Naive B cell (primary cell): ENCODE results near the gene ZNF385C. TPM values are rescaled to one million over a fixed set of nuclear protein-coding genes. Genes with fewer than 3 reads are reported as not detected.

Experiments used
- ATAC-seq, 2 donors: fragments of 150-1000 bp; cut with Tn5 transposase; 2 replicates each; pipeline ENCODE4 v1.10.0; 2021; ENCODE audit warnings: low read depth in 2 of 2, mild to moderate bottlenecking in 2 of 2, moderate library complexity in 2 of 2
- DNase-seq: peaks from one replicate; pipeline ENCODE4 v3.0.0; 2022
- H3K27ac Mint-ChIP-seq, 6 donors: one replicate each; pipeline ENCODE4 v1.8.0; 2020 to 2022; ENCODE audit warnings: mild to moderate bottlenecking in 6 of 6, mixed read lengths in 6 of 6, moderate library complexity in 5 of 6, inconsistent platforms in 2 of 6
- H3K27me3 Mint-ChIP-seq, 3 donors: one replicate each; pipeline ENCODE4 v1.8.0; 2021 to 2022; ENCODE audit warnings: mixed read lengths in 3 of 3, mild to moderate bottlenecking in 1 of 3
- H3K36me3 Mint-ChIP-seq, 2 donors: one replicate each; pipeline ENCODE4 v1.8.0; 2020 to 2022; ENCODE audit warnings: mixed read lengths in 2 of 2, inconsistent platforms in 1 of 2, mild to moderate bottlenecking in 1 of 2
- H3K4me1 Mint-ChIP-seq, 3 donors: one replicate each; pipeline ENCODE4 v1.8.0; 2020 to 2022; ENCODE audit warnings: mixed read lengths in 3 of 3, inconsistent platforms in 1 of 3, mild to moderate bottlenecking in 1 of 3, moderate library complexity in 1 of 3
- H3K4me3 Mint-ChIP-seq, 8 donors: one replicate each; pipeline ENCODE4 v1.8.0; 2020 to 2022; ENCODE audit warnings: mild to moderate bottlenecking in 8 of 8, mixed read lengths in 8 of 8, moderate library complexity in 8 of 8, inconsistent platforms in 2 of 8
- H3K9me3 Mint-ChIP-seq, 7 donors: one replicate each; pipeline ENCODE4 v1.8.0; 2020 to 2022; ENCODE audit warnings: mixed read lengths in 7 of 7, mild to moderate bottlenecking in 5 of 7, inconsistent platforms in 2 of 7, moderate library complexity in 1 of 7
- polyA plus RNA-seq, 6 donors: library from polyadenylated mRNA; unstranded; fragments of 300-500 nt; fragmentation: Illumina TruSeq; gene quantifications; one replicate each; pipeline ENCODE4 v1.2.3, GENCODE V29; 2021; ENCODE audit warnings: low read depth in 6 of 6

ZNF385C gene
- polyA plus RNA-seq, 6 donors from 2014 or later: 0.21 TPM; not detected in 5

DNA sequence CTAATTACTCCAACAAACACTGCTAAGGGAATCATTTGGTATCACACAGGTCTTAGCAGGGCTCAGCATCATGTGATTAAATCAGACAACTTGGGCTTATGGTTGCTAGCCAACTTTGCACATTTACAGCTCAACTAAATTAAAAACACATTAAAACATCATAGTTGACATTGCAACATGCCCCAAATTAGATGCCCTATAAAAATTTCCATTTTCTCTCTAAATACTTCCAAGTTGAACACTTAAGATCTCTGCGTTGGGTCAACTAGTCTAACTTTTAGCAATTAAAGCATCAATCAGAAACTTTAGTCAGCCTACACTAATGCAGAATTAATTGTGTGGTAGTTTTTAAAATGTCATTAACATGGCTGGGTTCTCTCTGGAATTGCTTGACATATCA lies 93.1 kb downstream of the ZNF385C start:
- H3K4me1 Mint-ChIP-seq: peaks cover 29 to 37% (median 34%) of the 10 kb centered on the region in 3 donors
- H3K4me3 Mint-ChIP-seq: no peak overlapping the region
- H3K27ac Mint-ChIP-seq: peak overlapping the region in 1 of 6 donors; percentile 7

DNA sequence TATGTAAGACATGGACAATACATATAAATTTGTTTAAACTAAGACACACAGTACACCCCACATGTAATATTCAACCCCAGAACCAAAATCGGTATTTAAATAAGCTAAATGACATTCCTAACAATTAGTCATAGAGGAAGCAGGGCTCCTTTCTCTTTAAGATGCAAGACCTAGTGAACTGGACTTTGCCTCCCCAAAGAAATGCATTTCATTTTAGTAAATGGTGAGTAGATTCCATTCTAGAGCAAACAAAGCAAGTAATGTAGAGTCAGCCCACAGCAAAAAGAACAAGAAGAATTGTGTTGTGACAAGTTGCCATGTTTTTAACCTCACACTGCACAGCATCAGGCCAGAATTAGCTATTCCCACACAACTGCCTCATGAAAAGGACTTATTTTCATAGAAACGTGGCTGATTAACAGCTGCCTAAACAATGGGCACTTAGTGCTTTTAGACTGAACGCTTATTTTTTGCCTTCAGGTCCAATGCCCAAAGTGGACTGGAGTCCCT lies 95.4 kb downstream of the ZNF385C start:
- DNase-seq (no peak), ATAC-seq (no peak)
- Mint-ChIP-seq H3K27me3 (no peaks in the 10 kb centered on the region), H3K36me3 (peaks cover 5 to 8% of the 10 kb centered on the region in 2 donors), H3K27ac (peak overlapping the region in 2 of 6 donors; percentile 26 to 60), H3K4me1 (peaks cover 19 to 32% (median 22%) of the 10 kb centered on the region in 3 donors), H3K4me3 (no peak overlapping the region), H3K9me3 (no peaks in the 10 kb centered on the region)

More for the DNA sequence above, 93.1 kb downstream of the ZNF385C start:
- no peak for ATAC-seq
- H3K9me3 Mint-ChIP-seq: no peaks in the 10 kb centered on the region
- H3K36me3 Mint-ChIP-seq: no peaks in the 10 kb centered on the region
- no peak for DNase-seq
- no peaks in the 10 kb centered on the region for H3K27me3 Mint-ChIP-seq

DNA sequence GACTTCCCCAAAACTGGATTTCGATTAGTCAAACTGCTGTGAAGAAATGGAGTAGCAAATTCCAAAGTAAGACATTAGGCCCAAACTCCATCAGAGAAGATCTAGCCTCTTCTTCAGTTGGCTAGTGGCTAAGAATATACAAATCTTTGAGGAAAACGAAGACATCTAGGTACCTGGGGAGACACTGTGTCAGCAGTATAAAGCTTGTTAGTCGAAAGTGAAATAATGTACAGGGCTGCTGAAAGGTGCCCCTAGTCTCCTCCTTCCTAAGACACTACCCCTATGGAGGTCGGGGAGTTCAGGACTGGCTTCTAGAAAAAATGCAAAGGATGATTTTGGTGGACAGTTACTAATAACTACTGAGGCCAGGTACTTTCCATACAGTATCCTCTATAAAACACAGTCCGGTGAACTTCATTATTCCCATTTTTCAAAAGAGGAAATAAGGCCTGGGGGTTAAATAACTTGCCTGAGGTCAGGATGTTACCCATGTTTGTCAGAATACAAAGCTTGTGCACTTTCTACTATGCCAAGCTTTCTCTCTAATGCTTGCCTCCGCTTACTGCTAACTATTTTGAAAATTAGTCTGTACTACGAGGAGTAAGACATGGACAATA lies 96.0 kb downstream of the ZNF385C start:
- ATAC-seq (no peak), DNase-seq (no peak)
- Mint-ChIP-seq H3K27me3 (no peaks in the 10 kb centered on the region), H3K9me3 (no peaks in the 10 kb centered on the region), H3K4me1 (peaks cover 19 to 30% (median 19%) of the 10 kb centered on the region in 3 donors), H3K4me3 (no peak overlapping the region), H3K36me3 (peaks cover 5 to 8% of the 10 kb centered on the region in 2 donors), H3K27ac (peak overlapping the region in 1 of 6 donors; percentile 26)

DNA sequence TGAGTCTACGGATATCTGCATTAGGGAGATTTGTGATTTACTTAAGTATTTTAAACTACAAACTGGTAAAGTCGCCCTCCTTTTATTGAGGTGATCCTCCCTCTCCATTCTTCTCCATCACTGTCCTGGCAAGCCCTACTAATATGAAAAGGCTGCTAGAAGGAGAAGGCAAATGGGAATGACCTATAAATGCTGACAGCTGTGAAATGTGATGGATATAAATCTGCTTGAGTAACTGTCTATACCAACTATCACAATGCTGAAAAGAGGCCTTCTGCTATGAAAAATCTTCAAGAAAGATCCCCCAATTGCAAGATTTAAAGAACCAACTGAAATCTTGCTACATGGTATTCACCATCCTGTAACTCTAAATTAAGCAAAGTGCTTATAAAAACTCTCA lies 96.5 kb downstream of the ZNF385C start:
- H3K27ac Mint-ChIP-seq: no peak overlapping the region
- no peak for DNase-seq
- no peak overlapping the region for H3K4me3 Mint-ChIP-seq
- peaks cover 5 to 11% of the 10 kb centered on the region in 2 donors for H3K36me3 Mint-ChIP-seq
- no peak for ATAC-seq
- H3K9me3 Mint-ChIP-seq: no peaks in the 10 kb centered on the region
- H3K27me3 Mint-ChIP-seq: no peaks in the 10 kb centered on the region
- peaks cover 19 to 31% (median 22%) of the 10 kb centered on the region in 3 donors for H3K4me1 Mint-ChIP-seq

DNA sequence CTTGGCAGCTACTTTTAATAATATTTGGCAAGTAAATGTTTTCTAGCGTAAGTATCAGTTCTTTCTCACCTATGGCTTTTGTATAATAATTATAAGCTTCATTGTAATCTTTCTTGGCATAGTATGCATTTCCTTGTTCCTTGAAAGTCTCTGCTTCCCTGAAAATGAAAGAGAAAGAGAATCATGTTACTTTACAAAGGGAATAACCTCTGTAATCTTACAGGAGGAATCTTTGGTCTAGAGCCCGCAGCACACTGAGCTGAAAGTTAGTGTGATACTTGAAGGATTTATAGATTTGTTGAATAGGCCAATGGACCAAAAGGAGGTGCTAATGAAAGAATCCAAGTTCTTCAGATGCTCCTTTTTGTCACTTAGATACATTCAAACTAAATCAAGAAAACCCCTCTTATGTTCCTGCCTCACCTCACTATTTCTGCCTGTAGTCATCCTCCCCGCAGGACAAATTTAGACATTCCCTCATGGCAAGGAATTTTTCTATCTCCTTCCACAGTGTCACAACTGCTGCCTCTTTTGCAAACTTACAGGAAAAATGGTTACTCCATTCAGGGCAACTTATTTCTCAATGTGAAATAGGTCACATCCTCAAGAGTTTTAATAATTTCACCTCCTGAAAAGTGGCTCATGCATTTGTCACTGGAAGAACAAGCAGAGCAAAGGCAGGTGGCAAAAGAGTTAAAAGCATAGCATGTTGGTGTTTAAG lies 97.7 kb downstream of the ZNF385C start:
- Mint-ChIP-seq H3K4me3 (no peak overlapping the region), H3K27me3 (no peaks in the 10 kb centered on the region), H3K27ac (peak overlapping the region in 4 of 6 donors; percentile 18 to 57 (median 35)), H3K36me3 (peaks cover 9 to 20% of the 10 kb centered on the region in 2 donors), H3K9me3 (no peaks in the 10 kb centered on the region), H3K4me1 (peaks cover 30 to 42% (median 33%) of the 10 kb centered on the region in 3 donors)
- no peak for ATAC-seq
- DNase-seq: no peak

DNA sequence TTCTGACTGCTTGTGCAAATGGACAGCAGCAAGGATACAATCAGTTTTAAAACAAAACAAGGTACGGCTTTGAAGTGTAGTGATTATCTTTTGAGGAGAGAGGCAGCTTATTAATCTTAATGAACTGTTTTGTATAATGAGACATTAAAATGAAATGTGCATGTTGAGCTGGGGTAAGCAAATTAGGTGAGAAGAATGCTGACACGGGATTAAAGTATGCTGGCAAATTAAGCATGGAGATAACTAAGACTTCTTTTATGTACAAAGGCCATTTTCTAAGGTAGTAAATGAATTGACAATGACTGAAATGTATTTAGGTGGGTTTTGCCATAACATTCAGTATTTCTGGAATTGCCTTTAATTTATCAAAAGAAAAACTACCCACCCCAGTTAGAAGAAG lies 99.8 kb downstream of the ZNF385C start:
- Mint-ChIP-seq H3K9me3 (no peaks in the 10 kb centered on the region), H3K4me3 (no peak overlapping the region), H3K27me3 (no peaks in the 10 kb centered on the region), H3K27ac (peak overlapping the region in 2 of 6 donors; percentile 4 to 56), H3K4me1 (peaks cover 24 to 34% (median 28%) of the 10 kb centered on the region in 3 donors), H3K36me3 (peaks cover 9 to 20% of the 10 kb centered on the region in 2 donors)
- no peak for ATAC-seq
- DNase-seq: no peak

DNA sequence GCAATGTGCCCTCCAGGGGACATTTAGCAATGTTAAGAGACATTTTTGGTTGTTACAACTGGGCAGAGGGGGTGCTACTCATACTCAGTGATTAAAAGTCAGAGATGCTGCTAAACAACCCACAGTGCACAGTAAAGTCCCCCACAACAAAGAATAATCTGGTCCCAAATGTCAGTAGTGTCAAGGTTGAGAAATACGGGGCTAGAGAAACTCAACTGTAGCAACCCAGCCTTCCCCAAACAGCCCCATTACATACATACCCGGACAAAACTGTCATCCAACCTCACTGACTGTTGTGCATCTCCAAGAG lies 101.5 kb downstream of the ZNF385C start:
- H3K4me1 Mint-ChIP-seq: peaks cover 15 to 21% (median 17%) of the 10 kb centered on the region in 3 donors
- no peak for ATAC-seq
- H3K36me3 Mint-ChIP-seq: peaks cover 9 to 20% of the 10 kb centered on the region in 2 donors
- H3K27me3 Mint-ChIP-seq: no peaks in the 10 kb centered on the region
- no peaks in the 10 kb centered on the region for H3K9me3 Mint-ChIP-seq
- peak overlapping the region in 6 of 8 donors; percentile 4 to 84 (median 80) for H3K4me3 Mint-ChIP-seq
- H3K27ac Mint-ChIP-seq: peak overlapping the region; percentile 41 to 98 (median 91)
- DNase-seq: no peak

DNA sequence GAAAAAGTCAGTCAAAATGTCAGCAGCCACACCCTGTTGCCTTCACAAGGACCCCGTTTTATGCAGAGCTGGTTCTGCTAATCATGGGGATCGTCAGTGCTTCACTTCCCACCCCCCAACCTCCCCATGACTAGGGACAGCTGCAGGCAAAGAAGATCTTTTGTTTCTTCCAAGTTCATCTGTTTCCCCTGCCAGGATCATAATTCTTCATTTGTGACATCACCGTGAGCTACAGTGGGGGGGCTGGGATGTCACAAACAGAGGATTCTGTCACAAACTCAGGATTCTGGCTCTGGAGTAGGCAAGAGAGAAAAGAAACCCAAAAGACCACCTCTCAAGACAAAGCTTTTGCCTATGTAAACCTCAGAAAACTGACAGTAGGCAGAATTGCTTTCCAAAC lies 105.7 kb downstream of the ZNF385C start:
- no peak for ATAC-seq
- peak overlapping the region in 1 of 6 donors; percentile 87 for H3K27ac Mint-ChIP-seq

DNA sequence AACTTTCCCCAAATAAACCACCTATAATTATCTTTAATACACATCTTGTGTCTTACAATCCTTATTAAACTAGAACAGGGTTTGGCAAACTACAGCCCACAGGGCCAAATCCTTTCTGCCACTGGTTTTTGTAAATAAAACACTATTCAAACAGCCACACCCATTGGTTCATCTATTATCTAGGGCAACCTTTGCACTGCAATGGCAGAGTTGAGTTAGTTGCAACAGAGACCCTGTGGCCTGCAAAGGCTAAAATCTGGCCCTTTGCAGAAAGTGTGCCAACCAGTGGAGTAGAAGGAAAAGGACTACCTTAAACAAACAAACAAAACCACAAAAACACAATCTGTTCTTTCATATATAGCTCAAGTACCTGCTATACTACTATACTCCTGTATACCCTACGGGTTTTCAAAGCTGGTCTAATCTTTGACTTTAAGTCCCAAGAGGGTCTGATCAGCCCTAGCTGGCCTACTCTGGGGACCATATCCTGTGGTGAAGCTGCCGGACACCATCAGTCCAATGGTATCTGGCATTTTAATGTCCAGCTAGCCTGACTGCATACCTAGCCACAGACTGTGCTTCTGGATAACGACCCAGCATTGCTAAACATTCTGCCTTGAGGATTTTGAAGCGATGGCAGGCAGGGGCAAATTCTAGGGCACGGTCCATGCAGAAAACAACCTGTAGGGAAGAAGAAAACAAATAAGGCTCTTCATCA lies 108.4 kb downstream of the ZNF385C start:
- H3K4me1 Mint-ChIP-seq: peaks cover 0 to 5% (median 0%) of the 10 kb centered on the region in 3 donors
- no peaks in the 10 kb centered on the region for H3K27me3 Mint-ChIP-seq
- no peak overlapping the region for H3K4me3 Mint-ChIP-seq
- DNase-seq (no peak), ATAC-seq (no peak)
- H3K9me3 Mint-ChIP-seq: no peaks in the 10 kb centered on the region
- peaks cover 7 to 14% of the 10 kb centered on the region in 2 donors for H3K36me3 Mint-ChIP-seq
- no peak overlapping the region for H3K27ac Mint-ChIP-seq

More for the DNA sequence above, 105.7 kb downstream of the ZNF385C start:
- peaks cover 13 to 19% of the 10 kb centered on the region in 2 donors for H3K36me3 Mint-ChIP-seq
- no peaks in the 10 kb centered on the region for H3K27me3 Mint-ChIP-seq
- DNase-seq: no peak
- peaks cover 15 to 21% (median 20%) of the 10 kb centered on the region in 3 donors for H3K4me1 Mint-ChIP-seq
- H3K4me3 Mint-ChIP-seq: peak overlapping the region in 1 of 8 donors; percentile 47
- no peaks in the 10 kb centered on the region for H3K9me3 Mint-ChIP-seq

DNA sequence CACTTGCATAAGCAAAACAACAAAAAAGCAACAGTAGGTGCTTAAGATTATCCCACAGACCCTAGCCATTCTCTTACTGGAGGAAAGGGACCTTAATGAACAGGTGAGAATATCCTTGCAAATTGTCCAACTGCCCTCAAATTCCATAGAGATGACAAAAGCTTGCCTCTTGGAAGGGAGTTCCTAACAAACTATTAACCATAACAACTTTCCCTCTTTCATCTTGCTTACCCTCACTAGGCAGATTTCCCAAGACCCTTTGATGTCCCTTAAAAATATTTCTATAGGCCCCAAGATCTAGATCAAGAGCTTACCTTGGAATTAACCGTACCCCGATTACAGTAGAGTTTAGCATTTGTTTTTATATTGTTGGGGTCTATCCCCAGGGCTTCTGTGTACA lies 109.9 kb downstream of the ZNF385C start:
- no peaks in the 10 kb centered on the region for H3K9me3 Mint-ChIP-seq
- no peak for DNase-seq
- peak overlapping the region in 2 of 6 donors; percentile 30 to 88 for H3K27ac Mint-ChIP-seq
- no peak overlapping the region for H3K4me3 Mint-ChIP-seq
- H3K4me1 Mint-ChIP-seq: peaks cover 0 to 11% (median 0%) of the 10 kb centered on the region in 3 donors
- H3K27me3 Mint-ChIP-seq: no peaks in the 10 kb centered on the region
- no peak for ATAC-seq
- peaks cover 15 to 17% of the 10 kb centered on the region in 2 donors for H3K36me3 Mint-ChIP-seq

DNA sequence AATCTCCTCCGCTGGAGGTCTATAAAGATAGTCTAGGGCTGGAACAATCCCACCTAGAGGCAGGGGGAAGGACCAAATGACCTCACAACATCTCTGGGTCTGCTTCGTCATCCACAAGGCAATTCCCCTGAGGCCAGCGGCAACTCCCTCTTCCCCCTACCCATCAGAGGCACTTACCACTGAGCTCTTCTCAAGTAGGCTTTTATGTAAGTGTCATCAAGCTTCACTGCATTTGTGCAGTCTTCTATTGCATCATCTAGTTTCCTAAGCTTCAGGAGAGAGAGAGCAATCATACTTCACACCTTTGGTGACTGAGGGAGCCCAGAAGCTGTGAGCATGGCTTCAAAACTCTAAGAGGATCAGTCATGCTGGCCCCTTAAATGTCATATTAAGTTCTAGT lies 110.6 kb downstream of the ZNF385C start:
- H3K4me1 Mint-ChIP-seq: peaks cover 0 to 12% (median 0%) of the 10 kb centered on the region in 3 donors
- no peaks in the 10 kb centered on the region for H3K27me3 Mint-ChIP-seq
- H3K9me3 Mint-ChIP-seq: no peaks in the 10 kb centered on the region
- H3K36me3 Mint-ChIP-seq: peaks cover 16 to 17% of the 10 kb centered on the region in 2 donors
- DNase-seq (no peak), ATAC-seq (no peak)
- H3K27ac Mint-ChIP-seq: peak overlapping the region in 2 of 6 donors; percentile 37 to 38
- H3K4me3 Mint-ChIP-seq: no peak overlapping the region

DNA sequence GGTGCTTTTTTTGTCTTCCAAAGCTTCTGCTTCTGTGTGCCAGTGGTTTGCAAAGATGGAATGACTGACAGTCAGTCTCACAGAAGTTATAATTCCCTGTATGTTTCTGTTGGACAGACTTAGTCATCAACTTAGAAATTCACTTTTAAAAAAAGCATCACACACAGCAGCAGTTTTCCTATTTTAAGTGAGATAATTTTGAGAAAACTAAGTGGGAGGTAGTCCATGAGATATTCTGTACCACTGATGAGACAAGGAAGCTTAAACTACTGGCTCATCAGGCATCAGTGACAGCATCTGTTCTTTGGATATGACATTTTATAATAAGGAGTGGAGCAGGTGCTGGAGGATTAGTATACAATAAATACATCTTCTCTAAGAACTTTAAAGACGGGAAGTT lies 111.6 kb downstream of the ZNF385C start:
- H3K27ac Mint-ChIP-seq: peak overlapping the region in 1 of 6 donors; percentile 94
- no peaks in the 10 kb centered on the region for H3K27me3 Mint-ChIP-seq
- no peak overlapping the region for H3K4me3 Mint-ChIP-seq
- H3K4me1 Mint-ChIP-seq: peaks cover 0 to 12% (median 0%) of the 10 kb centered on the region in 3 donors
- ATAC-seq (no peak), DNase-seq (no peak)
- peaks cover 22 to 25% of the 10 kb centered on the region in 2 donors for H3K36me3 Mint-ChIP-seq
- H3K9me3 Mint-ChIP-seq: no peaks in the 10 kb centered on the region

DNA sequence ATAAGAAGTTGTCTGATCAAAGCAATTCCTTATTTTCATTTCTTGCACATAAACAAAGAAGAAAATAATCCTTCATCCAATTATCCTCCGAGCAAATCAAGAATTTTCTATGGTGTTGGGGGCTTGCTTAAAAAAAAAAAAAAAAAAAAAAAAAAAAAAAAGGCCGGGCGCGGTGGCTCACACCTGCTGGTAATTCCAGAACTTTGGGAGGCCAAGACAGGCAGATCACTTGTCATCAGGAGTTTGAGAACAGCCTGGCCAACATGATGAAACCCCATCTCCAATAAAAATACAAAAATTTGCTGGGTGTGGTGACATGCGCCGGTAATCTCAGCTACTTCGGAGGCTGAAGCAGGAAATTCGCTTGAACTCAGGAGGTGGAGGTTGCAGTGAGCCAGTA lies 112.4 kb downstream of the ZNF385C start:
- DNase-seq: no peak
- H3K36me3 Mint-ChIP-seq: peaks cover 26 to 28% of the 10 kb centered on the region in 2 donors
- no peak overlapping the region for H3K27ac Mint-ChIP-seq
- H3K9me3 Mint-ChIP-seq: no peaks in the 10 kb centered on the region
- H3K27me3 Mint-ChIP-seq: no peaks in the 10 kb centered on the region
- H3K4me3 Mint-ChIP-seq: no peak overlapping the region
- H3K4me1 Mint-ChIP-seq: peaks cover 0 to 12% (median 0%) of the 10 kb centered on the region in 3 donors
- ATAC-seq: no peak
